Skin epidermis (tissue), 12 donors: Measurements from ENCODE around the gene HINT1.
A peak's percentile ranks its signal among the peaks of the same experiment; 100 is the strongest.
"Not testable (repeated sequence)": the region's sequence is repeated elsewhere in the genome, so short reads cannot be mapped to it uniquely, and the experiment has no call there.

Experiments used
- H3K27ac ChIP-seq, 21 experiments: fragments of 200-600 bp; sonication (generic) in 11 of 21; one replicate each; pipeline ENCODE4 v1.5.0; 2020; ENCODE audit warnings: mild to moderate bottlenecking in 3 of 21, inconsistent platforms in 2 of 21, moderate library complexity in 2 of 21
- H3K4me3 ChIP-seq, 7 experiments: fragments of 200-600 bp; sonication (generic) in 2 of 7; one replicate each; pipeline ENCODE4 v1.5.0; 2020; ENCODE audit warnings: inconsistent platforms in 2 of 7, mild to moderate bottlenecking in 2 of 7, moderate library complexity in 1 of 7

Gene HINT1

DNA sequence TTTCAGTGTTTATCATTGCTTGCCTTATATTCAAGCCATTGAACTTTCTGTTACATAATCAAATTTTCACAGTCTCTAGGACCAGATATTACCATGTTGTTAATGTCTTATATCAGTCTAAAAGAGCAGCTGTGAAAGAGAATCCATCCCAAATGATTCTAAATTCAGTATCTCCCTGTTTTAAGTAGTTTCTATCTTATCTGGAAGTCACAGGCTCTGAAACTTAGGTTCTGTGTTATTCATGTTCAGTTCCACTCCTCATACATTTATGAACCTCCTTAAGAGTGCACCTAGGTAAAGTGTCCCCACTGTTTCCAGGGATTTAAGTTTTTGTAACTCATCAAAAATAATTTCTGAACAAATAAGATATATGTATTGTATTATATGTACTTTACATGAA lies 15.4 kb upstream of the HINT1 start:
- H3K4me3 ChIP-seq: no peak overlapping the region
- H3K27ac ChIP-seq: no peak overlapping the region

DNA sequence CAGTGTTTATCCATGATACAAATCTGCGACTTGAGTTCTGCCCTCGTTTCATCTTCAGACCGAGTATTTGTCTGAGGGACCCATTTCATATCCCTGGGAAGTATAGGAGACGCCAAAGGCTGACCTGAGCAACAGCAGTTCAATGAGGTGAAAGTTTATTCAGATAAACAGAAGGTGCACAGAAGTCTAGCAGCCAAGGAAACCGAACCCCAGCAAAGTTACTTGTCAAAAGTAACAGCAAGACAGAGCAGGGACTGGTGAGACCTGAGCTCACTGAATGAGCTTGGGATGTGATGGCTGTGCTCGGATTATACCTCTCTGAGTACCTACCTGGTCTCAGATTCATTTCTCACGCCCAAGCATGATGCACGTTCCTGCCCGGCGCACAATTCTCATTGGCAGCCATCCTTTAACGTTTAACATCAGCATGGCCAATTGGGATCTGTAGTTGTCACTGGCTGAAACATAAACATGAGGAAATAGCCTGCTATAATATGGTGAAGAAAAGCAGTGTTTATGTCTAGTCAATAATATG lies 6.3 kb upstream of the HINT1 start:
- Histone ChIP-seq H3K27ac (peak overlapping the region in 19 of 21 experiments; percentile 27 to 86 (median 70)), H3K4me3 (peak overlapping the region; percentile 43 to 66 (median 58))

DNA sequence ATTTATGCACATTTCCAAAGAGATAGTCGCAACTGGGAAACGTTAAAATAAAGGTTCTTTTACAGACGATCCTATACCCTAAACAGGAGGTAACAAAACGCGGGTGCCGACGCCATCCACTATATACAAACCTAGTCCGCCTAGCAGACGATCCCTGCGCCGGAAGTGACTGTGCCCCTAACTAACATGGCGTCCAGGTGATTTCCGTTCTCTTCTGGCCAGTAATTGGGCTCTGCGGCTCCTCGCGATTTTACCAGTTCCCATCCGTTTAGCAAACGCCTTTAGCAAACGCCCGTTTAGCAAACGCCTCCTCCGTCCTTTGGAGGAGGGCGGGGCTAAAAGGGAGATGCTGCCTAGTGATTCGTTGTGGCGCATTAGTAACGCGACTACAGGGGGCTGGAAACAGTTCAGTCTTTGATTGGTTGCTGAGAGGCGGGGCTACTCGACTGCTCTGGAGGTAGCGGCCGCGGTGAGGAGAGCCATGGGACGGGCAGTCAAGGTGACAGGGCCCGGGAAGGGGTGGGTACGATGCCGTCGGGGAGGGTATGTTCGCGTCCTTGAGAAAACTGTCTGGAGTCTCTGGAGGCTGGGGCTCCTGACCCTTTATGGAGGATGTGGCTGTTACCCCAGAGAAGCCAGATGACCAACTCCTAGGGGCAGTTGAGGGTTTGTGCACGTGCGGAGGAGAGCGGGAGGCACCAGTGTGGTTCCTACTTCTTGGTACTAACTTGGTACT lies 5.7 kb upstream of the HINT1 start, which contains the start of gene LYRM7:
Gene LYRM7 (plus strand): TSS at position 405 of the 736 bp plus-strand sequence. CDS start 77 bp downstream, at position 482.
- H3K4me3 ChIP-seq: peak within 1 kb of the TSS; percentile 43 to 66 (median 58)
- H3K27ac ChIP-seq: peak within 1 kb of the TSS in 20 of 21 experiments; percentile 39 to 86 (median 76)

DNA sequence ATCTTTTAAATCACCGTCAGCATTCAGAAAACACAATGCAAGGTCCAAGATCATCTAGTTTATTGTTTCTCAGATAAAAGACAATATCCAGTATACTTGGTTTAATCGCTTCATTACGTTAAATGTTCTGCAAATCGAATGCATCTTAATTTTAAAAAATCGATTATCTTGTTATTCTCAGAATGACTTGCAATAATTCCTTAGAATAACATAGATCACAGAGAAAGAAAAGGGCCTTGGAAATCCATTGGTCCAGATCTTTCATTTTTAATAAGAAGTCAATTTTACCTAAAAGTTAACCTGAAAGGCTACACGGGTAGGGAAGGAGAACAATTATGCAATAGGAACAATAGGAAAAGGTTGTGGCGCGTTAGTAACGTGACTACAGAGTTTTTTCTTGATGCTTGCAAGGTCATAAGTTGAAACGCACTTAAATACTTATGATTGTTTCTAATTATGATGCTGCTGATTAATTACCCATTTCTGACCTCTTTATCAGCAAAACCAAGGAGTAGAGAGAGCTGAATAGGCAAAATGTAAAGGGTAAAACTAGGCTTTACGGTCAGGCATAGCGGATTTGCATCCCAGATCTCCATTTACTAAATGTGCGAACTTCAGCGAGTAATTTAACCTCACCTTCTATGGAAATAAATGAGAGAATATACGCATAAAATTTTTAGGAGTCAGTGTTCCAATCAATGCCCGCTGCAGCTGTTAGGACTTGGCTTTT lies 4.9 kb upstream of the HINT1 start:
- H3K27ac ChIP-seq: peak overlapping the region in 18 of 21 experiments; percentile 30 to 86 (median 68)
- H3K4me3 ChIP-seq: peak overlapping the region; percentile 37 to 66 (median 58)

DNA sequence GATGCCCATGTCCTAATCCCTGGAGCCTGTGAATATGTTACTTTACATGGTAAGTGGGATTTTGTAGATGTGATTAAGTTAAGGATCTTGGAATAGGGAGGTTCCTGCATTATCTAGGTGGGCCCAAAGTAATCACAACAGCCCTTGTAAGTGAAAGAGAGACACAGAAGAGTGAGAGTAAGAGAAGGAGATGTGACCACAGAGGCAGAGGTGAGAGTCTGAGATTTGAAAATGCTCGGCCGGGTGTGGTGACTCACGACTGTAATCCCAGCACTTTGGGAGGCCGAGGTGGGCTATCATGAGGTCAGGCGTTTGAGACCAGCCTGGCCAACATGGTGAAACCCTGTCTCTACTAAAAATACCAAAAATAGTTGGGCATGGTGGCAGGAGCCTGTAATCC lies 2.6 kb upstream of the HINT1 start:
- H3K4me3 ChIP-seq: no peak overlapping the region
- H3K27ac ChIP-seq: no peak overlapping the region

DNA sequence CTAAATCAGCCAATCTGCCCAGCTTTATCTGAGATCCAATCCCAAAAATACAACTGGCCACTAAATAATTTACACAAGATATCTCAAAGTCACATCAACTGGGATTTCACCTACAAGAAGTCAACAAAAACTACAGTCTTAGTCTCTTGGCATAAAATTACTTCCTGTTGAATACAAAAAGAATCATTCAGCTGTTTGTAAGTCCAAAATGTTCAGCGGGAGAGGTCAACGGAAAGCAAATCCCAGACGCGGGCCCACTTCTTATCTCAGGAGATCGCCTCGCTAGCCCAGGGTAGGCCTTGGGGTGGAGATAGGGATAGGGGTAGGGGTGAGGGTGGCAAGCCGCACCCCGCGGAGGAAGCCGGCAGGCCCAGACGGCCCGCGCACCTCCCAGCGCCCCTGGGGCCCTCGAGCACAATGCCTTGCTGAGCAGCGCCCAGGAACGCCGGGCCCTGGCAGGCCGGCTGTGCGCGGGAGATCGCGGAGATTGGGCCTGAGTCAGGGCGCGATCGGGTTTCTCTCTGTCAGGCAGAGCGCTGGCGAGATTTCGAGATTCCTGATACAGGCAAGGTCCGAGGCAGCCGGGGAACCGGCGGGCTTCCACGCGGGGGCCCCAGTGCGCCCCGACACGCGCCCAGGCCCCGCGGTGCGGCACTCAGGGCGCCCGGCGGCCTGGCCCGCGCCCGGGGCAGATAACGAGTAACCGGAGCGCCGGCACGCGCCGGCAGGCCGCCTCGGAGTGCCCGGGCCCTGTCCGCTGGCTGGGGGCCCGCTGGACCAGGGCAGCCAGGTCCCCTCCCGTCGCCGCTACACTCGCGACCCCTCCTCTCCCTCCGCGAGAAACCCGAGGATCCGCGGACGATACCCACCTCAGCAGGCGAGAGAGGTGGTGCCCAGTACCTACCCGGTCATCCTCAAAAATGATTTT lies 601 bp downstream of the HINT1 start:
- Histone ChIP-seq H3K27ac (peak overlapping the region; percentile 71 to 99 (median 94)), H3K4me3 (peak overlapping the region; percentile 74 to 91 (median 85))

DNA sequence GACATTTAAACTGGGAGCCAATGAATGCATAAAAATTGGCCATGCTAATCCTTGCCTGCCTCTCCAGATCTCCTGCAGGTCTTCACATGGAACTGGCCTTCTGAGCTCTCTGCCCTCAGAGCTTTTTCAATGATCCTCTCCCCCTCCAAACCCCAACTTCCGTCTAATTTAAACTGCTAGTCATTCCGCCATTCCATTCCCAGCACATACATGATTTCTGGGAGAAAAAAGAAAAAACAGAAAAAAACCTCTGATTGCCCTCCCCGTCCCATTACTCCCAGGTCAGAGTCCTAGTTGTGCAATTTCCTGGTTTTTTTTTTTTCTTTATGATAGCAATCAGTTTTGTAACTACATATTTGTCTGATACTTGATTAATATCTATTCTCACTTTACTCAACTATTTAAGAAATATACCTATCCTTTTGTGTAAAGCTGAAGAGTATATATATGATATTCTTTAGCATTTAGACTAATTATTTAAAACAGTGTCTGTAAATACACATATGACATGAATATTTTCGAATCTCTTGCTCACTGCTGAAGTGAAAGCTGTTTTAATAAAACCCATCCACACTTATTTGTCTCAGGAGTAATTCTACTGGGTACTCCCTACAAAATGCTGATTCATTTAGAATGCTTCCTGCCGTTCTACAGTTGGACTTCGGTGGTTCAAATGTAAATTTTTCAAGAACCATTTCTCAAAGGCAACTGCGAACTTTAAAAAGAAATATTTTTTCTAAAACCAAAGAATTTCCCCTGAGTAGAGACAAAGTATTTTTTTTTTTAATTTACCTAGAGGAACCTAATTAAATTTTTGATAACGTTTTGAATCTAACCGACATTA lies 1.6 kb downstream of the HINT1 start:
- Histone ChIP-seq H3K4me3 (peak overlapping the region; percentile 74 to 91 (median 85)), H3K27ac (peak overlapping the region; percentile 71 to 99 (median 94))

DNA sequence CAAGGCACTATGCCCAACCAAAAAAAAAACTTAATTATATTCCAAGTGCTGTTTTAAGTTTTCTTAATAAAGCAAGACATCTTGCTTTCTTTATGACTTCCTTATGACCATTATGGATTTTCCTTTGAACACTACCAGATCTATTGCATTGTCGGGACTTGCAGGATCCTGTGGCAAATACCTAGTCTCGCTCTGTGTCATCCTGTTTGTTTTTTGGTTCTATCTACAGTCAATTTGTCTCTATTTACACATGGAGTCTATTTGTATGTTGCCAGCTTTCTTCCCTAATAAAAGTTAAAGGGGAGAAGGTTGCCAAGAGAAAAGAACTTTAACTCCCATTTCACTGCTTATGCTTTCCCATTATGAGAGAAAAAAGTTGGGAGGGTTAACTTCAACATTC lies 4.9 kb downstream of the HINT1 start:
- Histone ChIP-seq H3K27ac (no peak overlapping the region), H3K4me3 (no peak overlapping the region)

DNA sequence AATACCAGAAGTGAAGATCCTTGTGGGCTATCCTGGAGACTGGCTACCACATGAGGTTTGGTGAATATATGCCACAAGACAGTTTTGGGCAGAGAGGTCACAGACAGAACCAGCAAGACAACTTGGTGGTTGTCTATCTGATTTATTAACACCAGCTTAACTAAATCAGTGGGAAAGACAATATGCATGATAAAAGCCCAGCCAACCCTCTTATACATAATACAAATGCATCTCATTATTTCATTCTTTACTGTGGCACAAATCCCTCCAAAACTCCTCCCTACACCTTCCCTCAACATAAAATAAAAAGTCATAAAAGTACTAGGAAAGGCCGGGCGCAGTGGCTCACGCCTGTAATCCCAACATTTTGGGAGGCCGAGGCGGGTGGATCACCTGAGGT lies 8.1 kb downstream of the HINT1 start:
- no peak overlapping the region for H3K4me3 ChIP-seq
- no peak overlapping the region for H3K27ac ChIP-seq

DNA sequence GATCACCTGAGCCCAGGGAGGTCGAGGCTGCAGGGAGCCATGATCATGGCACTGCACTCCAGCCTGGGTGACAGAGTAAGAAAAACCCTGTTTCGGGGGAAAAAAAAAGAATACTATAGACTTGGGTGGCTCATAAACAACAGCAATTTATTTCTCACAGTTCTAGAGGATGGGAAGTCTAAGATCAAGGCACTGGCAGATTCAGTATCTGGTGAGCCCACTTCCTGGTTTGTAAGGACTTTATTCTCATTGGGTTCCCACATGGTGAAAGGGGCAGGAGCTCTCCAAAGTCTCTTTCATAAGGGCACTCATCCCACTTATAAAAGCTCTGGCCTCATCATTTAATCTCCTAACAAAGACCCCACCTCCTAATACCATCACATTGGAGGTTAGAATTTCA lies 8.7 kb downstream of the HINT1 start:
- H3K4me3 ChIP-seq: no peak overlapping the region
- no peak overlapping the region for H3K27ac ChIP-seq

DNA sequence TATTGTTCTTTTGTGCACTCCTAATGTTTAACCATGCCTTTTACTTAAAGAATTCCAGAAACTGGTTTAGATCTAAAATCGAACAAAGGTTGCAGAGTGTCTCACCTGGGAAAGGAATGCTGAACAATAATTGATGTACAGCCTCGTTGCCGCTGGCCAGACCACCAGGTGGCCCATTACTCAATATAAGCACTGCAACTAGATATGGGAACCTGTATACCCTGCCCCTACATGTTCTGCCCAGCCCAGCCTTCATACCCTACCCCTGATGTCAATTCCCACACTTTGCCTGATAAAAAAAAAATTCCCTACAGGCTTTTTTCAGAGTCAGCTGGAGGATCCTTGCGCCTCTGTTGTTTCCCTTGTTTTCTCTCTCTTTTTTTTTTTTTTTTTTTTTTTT lies 13.8 kb downstream of the HINT1 start:
- Histone ChIP-seq H3K4me3 (no peak overlapping the region), H3K27ac (no peak overlapping the region)

DNA sequence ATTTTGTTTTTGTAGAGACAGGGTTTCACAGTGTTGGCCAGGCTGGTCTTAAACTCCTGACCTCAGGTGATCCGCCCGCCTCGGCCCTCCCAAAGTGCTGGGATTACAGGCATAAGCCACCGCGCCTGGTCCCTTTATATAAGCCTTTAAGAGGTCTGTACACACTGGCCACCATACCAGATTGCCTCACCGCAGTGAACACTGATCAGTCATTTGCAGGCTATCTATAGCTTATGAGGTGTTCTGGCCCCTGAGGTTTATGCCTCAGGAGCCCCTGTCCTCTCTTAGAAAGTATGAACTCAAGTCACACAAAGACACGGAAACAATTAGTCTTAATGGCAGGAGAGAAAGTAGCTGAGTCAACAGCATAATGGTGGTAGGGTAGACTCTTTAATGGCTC lies 14.6 kb downstream of the HINT1 start:
- no peak overlapping the region for H3K27ac ChIP-seq
- no peak overlapping the region for H3K4me3 ChIP-seq

DNA sequence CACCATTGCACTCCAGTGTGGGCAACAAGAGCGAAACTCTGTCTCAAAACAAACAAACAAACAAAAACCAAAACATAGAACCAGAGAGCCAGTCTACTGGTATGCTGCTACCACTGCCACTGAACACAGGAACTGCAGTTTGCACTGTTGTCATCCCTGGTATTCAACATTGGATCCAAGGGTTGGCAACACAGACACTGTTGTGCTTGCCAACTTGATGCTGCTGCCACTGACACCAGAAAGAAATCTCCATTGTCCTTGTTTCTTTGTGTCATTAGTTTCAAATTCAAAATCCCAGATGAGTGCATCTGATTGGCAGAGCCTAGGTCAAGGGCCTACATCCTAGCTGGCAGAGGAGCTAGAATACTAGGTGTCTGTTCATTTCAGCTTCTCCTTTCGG lies 16.2 kb downstream of the HINT1 start:
- Histone ChIP-seq H3K4me3 (no peak overlapping the region), H3K27ac (no peak overlapping the region)

DNA sequence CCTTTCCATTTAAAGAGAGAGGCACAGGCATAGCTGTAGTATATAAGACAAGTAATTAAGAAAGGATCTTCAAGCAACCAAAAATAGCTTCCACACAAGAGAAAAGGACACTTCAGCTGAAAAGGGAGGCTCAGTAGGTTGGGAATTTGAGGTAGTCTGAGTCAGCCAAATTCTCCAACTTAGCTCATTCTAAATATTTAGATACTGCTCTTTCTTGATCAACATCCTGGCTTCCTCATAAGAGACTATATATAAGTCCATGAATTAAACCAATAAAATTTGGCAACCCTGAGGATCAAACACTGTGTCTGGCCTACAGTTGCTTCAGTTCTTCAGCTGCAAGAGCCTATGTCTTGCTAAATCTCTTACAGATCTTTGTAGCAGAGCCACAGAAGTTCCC lies 17.8 kb downstream of the HINT1 start:
- Histone ChIP-seq H3K4me3 (no peak overlapping the region), H3K27ac (no peak overlapping the region)

DNA sequence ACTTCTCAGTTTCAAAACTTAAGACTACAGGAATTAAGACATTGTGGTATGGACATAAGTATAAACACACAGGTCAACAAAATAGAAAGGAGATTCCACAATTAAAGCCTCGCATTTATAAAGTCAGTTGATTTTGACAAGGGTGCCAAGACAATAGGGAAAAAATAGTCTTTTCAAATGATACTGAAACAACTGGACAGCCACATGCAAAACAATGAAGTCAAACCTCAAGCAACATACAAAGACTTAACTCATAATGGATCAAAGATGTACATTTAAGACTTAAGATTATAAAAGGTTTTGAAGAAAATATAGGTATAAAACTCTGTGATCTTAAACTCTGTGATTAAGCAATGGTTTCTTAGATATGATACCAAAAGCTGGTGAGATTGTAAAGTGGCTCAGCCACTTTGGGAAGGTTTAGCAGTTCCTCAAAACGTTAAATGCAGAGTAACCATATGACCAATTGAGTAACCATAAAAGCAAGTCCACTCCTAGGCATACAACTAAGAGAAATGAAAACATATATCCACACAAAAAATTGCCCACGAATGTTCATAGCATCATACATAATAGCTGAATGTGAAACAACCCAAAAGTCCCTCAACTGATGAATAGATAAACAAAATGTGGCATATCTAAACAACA lies 22.0 kb downstream of the HINT1 start:
- no peak overlapping the region for H3K27ac ChIP-seq

DNA sequence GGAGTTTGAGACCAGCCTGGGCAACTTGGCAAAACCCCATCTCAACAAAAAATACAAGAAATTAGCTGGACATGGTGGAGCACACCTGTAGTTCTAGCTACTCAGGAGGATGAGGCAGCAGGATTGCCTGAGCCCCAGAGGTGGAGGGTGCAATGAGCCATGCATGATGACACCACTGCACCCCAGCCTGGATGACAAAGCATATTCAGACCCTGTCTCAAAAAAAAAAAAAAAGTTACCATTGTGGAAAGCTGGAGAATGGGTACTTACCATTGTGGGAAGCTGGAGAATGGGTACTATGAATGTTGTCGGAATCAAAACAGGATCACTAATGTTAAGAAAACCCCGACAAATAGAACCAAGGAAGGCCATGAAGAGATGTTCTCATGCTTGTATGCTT lies 25.7 kb downstream of the HINT1 start:
- no peak overlapping the region for H3K27ac ChIP-seq
- H3K4me3 ChIP-seq: no peak overlapping the region

More for the DNA sequence above, 22.0 kb downstream of the HINT1 start:
- no peak overlapping the region for H3K4me3 ChIP-seq

DNA sequence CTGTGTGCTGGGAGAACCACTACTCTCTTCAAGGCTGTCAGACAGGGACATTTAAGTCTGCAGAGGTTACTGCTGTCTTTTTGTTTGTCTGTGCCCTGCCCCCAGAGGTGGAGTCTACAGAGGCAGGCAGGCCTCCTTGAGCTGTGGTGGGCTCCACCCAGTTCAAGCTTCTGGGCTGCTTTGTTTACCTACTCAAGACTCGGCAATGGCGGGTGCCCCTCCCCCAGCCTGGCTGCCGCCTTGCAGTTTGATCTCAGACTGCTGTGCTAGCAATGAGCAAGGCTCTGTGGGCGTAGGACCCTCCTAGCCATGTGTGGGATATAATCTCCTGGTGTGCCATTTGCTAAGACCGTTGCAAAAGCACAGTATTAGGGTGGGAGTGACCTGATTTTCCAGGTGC lies 26.6 kb downstream of the HINT1 start:
- not testable (repeated sequence) for H3K27ac ChIP-seq, H3K4me3 ChIP-seq

DNA sequence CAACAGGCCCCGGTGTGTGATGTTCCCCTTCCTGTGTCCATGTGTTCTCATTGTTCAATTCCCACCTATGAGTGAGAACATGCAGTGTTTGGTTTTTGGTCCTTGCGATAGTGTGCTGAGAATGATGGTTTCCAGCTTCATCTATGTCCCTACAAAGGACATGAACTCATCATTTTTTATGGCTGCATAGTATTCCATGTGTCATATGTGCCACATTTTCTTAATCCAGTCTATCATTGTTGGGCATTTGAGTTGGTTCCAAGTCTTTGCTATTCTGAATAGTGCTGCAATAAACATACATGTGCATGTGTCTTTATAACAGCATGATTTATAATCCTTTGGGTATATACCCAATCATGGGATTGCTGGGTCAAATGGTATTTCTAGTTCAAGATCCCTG lies 32.0 kb downstream of the HINT1 start:
- H3K4me3 ChIP-seq, H3K27ac ChIP-seq: not testable (repeated sequence)
